Spleen (tissue), 7 donors: ENCODE measurements around the gene CFHR2.

Experiments used
- POLR2A ChIP-seq, 3 donors: fragments of 450-650 bp; IDR thresholded peaks; one replicate each; pipeline ENCODE4 v1.5.1; 2017; ENCODE audit warnings: antibody characterized with exemption in 3 of 3, mild to moderate bottlenecking in 1 of 3
- POLR2AphosphoS5 ChIP-seq, 3 donors: sonication (generic); formaldehyde crosslinking; IDR thresholded peaks; one replicate each; pipeline ENCODE4 v1.5.1; 2017; ENCODE audit warnings: antibody characterized with exemption in 3 of 3
- TF ChIP-seq, protein P1 (sequence below), 11 experiments: fragments of 200-600 bp in 7 of 11; fragments of 450-650 bp in 4 of 11; sonication (generic) in 4 of 11; IDR thresholded peaks in 8 of 11; conservative IDR thresholded peaks in 3 of 11; 1 replicate in 7 of 11; 2 replicates in 4 of 11; pipeline versions ENCODE4 v1.4.0 to v1.8.0; 2016 to 2021; ENCODE audit warnings: antibody characterized with exemption in 11 of 11, inconsistent platforms in 4 of 11, mild to moderate bottlenecking in 1 of 11
- donor health status: DM: no; HTN: no; CAD: no; lungs with moderate emphysema.
- donor health status: DM: no; HTN: no; CAD: no.
- donor health status: DM: no; HTN: no; CAD: no.

GRCh38 chr1:196896355-196896754, 47.2 kb upstream of the CFHR2 start:
- TF ChIP-seq, protein P1, sequence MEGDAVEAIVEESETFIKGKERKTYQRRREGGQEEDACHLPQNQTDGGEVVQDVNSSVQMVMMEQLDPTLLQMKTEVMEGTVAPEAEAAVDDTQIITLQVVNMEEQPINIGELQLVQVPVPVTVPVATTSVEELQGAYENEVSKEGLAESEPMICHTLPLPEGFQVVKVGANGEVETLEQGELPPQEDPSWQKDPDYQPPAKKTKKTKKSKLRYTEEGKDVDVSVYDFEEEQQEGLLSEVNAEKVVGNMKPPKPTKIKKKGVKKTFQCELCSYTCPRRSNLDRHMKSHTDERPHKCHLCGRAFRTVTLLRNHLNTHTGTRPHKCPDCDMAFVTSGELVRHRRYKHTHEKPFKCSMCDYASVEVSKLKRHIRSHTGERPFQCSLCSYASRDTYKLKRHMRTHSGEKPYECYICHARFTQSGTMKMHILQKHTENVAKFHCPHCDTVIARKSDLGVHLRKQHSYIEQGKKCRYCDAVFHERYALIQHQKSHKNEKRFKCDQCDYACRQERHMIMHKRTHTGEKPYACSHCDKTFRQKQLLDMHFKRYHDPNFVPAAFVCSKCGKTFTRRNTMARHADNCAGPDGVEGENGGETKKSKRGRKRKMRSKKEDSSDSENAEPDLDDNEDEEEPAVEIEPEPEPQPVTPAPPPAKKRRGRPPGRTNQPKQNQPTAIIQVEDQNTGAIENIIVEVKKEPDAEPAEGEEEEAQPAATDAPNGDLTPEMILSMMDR (IDR thresholded peaks at IDR 0.05 in 8 of 11, conservative IDR thresholded peaks at IDR 0.05 in 3 of 11) = no peak
- TF ChIP-seq POLR2AphosphoS5 (IDR thresholded peaks at IDR 0.05) (no peak), POLR2A (IDR thresholded peaks at IDR 0.05) (no peak)
